HepG2 (cell line): ENCODE data around the gene TLK1. TPM values are rescaled to one million over a fixed set of nuclear protein-coding genes. Genes with fewer than 3 reads are reported as not detected.

ENCODE experiments used
- ETS1 ChIP-seq: sonication (generic); formaldehyde crosslinking; IDR thresholded peaks from 2 replicates; pipeline ENCODE4 v1.4.0; 2020; ENCODE audit warnings: missing genetic modification reagents
- GABPB1 ChIP-seq: IDR thresholded peaks from 2 replicates; pipeline ENCODE4 v1.6.1; 2016; ENCODE audit warnings: mild to moderate bottlenecking, missing genetic modification reagents, moderate library complexity, missing compliant biosample characterization
- KIAA2018 ChIP-seq: sonication (generic); formaldehyde crosslinking; IDR thresholded peaks from 2 replicates; pipeline ENCODE4 v1.5.0; 2020; ENCODE audit warnings: mild to moderate bottlenecking, missing genetic modification reagents, borderline replicate concordance
- MEF2D ChIP-seq: sonication (generic); formaldehyde crosslinking; IDR thresholded peaks from 2 replicates; pipeline ENCODE4 v1.5.1; 2020; ENCODE audit warnings: mild to moderate bottlenecking, missing genetic modification reagents
- PCBP2 ChIP-seq: fragments of 200-400 bp; formaldehyde crosslinking; optimal IDR thresholded peaks from 2 replicates; pipeline ENCODE3; 2018; ENCODE audit warnings: low read length, low read depth; ENCODE audit not compliant: poor library complexity, severe bottlenecking
- TEAD2 ChIP-seq: sonication (generic); formaldehyde crosslinking; IDR thresholded peaks from 2 replicates; pipeline ENCODE4 v1.9.0; 2021; ENCODE audit warnings: missing genetic modification reagents
- TFE3 ChIP-seq: IDR thresholded peaks from 2 replicates; pipeline ENCODE4 v1.6.1; 2016
- TP53 ChIP-seq: sonication (generic); formaldehyde crosslinking; conservative IDR thresholded peaks from 2 replicates; pipeline ENCODE4 v1.4.0; 2020; ENCODE audit warnings: missing genetic modification reagents
- TRIM24 ChIP-seq: sonication (generic); formaldehyde crosslinking; IDR thresholded peaks from 2 replicates; pipeline ENCODE4 v1.8.0; 2022; ENCODE audit warnings: mild to moderate bottlenecking, missing genetic modification reagents
- ZFYVE20 ChIP-seq: sonication (generic); formaldehyde crosslinking; IDR thresholded peaks from 2 replicates; pipeline ENCODE4 v1.8.0; 2023; ENCODE audit warnings: low read depth, mild to moderate bottlenecking, moderate library complexity, missing genetic modification reagents, borderline replicate concordance
- ZNF331 ChIP-seq: sonication (generic); formaldehyde crosslinking; IDR thresholded peaks from 2 replicates; pipeline ENCODE4 v1.4.0; 2020; ENCODE audit warnings: missing genetic modification reagents
- ZNF414 ChIP-seq: sonication (generic); formaldehyde crosslinking; IDR thresholded peaks from 2 replicates; pipeline ENCODE4 v1.5.0; 2020; ENCODE audit warnings: missing genetic modification reagents
- ZNF513 ChIP-seq: sonication (generic); formaldehyde crosslinking; conservative IDR thresholded peaks from 2 replicates; pipeline ENCODE4 v1.5.0; 2020; ENCODE audit warnings: missing genetic modification reagents
- ZNF547 ChIP-seq: sonication (generic); formaldehyde crosslinking; IDR thresholded peaks from 2 replicates; pipeline ENCODE4 v1.5.1; 2020; ENCODE audit warnings: mild to moderate bottlenecking, missing genetic modification reagents
- ZNF747 ChIP-seq: sonication (generic); formaldehyde crosslinking; IDR thresholded peaks from 2 replicates; pipeline ENCODE4 v1.8.1; 2023; ENCODE audit warnings: missing genetic modification reagents, mild to moderate bottlenecking, borderline replicate concordance
- polyA plus RNA-seq, 8 experiments: library from polyadenylated mRNA; depleted of rRNA in 3 of 8; stranded (reverse) in 7 of 8; unstranded in 1 of 8; fragments of >200 nt; fragmentation: Illumina TruSeq in 4 of 8; extraction: Trizol in 4 of 8; gene quantifications; 2 replicates each; pipeline versions ENCODE4 v1.2.1 to v1.2.3, GENCODE V29; 2011 to 2016; ENCODE audit warnings: low read depth in 4 of 8, missing spikeins in 1 of 8, mixed read lengths in 1 of 8; ENCODE audit not compliant: insufficient read depth in 1 of 8
- total RNA-seq, 5 experiments: library from RNA; depleted of rRNA; stranded (reverse); fragments of >200 nt; fragmentation: Illumina TruSeq; extraction: Trizol; gene quantifications; 2 replicates each; pipeline ENCODE4 v1.2.3, GENCODE V29; 2016; ENCODE audit warnings: low read depth in 1 of 5

TLK1 gene
- total and polyA plus RNA-seq, 2 of the 13 experiments (the other 11 are each of a cell fraction or from before 2014, with no cell fraction given): 16.8 to 28.7 TPM

- TF ChIP-seq ZNF331 (no peak), TFE3 (CRISPR knock-in tag) (0 out of 2 replicates have a peak, but pooled peaks have one; percentile 15), ZNF547 (CRISPR knock-in tag) (peak; percentile 42; the same call in 1 of the 2 replicates), ZFYVE20 (CRISPR knock-in tag) (no peak), MEF2D (CRISPR knock-in tag) (no peak), KIAA2018 (no peak), PCBP2 (peak; percentile 91), GABPB1 (CRISPR knock-in tag) (peak; percentile 65; the same call in 1 of the 2 replicates), ZNF513 (CRISPR knock-in tag) (no peak), ZNF414 (CRISPR knock-in tag) (no peak), ETS1 (CRISPR knock-in tag) (peak; percentile 58; the same call in 1 of the 2 replicates), TEAD2 (CRISPR knock-in tag) (no peak), ZNF747 (CRISPR knock-in tag) (no peak), TP53 (CRISPR knock-in tag) (no peak), TRIM24 (CRISPR knock-in tag) (no peak)
Observed at GRCh38 chr2:171160119-171160955, at the start of gene TLK1 (continued).
